Heart right ventricle (tissue), 16 donors: ENCODE measurements around the gene NADSYN1. TPM values are rescaled to one million over a fixed set of nuclear protein-coding genes. Genes with fewer than 3 reads are reported as not detected.

ENCODE experiments used
- ATAC-seq, 8 donors: fragments of 200-7000 bp; cut with Tn5 transposase; one replicate each; pipeline ENCODE4 v1.9.1; 2020; ENCODE audit warnings: mild to moderate bottlenecking in 8 of 8, moderate library complexity in 8 of 8, moderate number of reproducible peaks in 1 of 8
- DNase-seq, 2 donors: peaks; one replicate each; pipeline ENCODE4 v3.0.0-alpha.2; 2020
- H3K27ac ChIP-seq, 10 donors: fragments of 200-600 bp; sonication (generic) in 2 of 10; one replicate each; pipeline versions ENCODE4 v1.5.0 to v1.8.0; 2020 to 2022; ENCODE audit warnings: mild to moderate bottlenecking in 3 of 10
- H3K27me3 ChIP-seq, 7 donors: fragments of 200-600 bp; one replicate each; pipeline ENCODE4 v1.8.0; 2021 to 2022; ENCODE audit warnings: mild to moderate bottlenecking in 2 of 7
- H3K36me3 ChIP-seq, 9 donors: fragments of 200-600 bp; sonication (generic) in 1 of 9; one replicate each; pipeline versions ENCODE4 v1.5.0 to v1.8.0; 2020 to 2022; ENCODE audit warnings: mild to moderate bottlenecking in 2 of 9
- H3K4me1 ChIP-seq, 9 donors: fragments of 200-600 bp; sonication (generic) in 1 of 9; one replicate each; pipeline versions ENCODE4 v1.5.0 to v1.8.0; 2020 to 2022; ENCODE audit warnings: mild to moderate bottlenecking in 4 of 9
- H3K4me3 ChIP-seq, 10 donors: fragments of 200-600 bp; sonication (generic) in 2 of 10; one replicate each; pipeline versions ENCODE4 v1.5.0 to v1.8.0; 2020 to 2022; ENCODE audit warnings: mild to moderate bottlenecking in 7 of 10, moderate library complexity in 2 of 10
- H3K9me3 ChIP-seq, 11 donors: fragments of 200-600 bp in 10 of 11; sonication (generic) in 2 of 11; one replicate each; pipeline versions ENCODE4 v1.5.0 to v1.8.0; 2013 to 2022; ENCODE audit warnings: mild to moderate bottlenecking in 2 of 11, control low read depth in 1 of 11, moderate library complexity in 1 of 11
- WGBS, 2 donors: extraction: QIAGEN DNeasy Blood & Tissue Kit; methylation state at CpG; one replicate each; pipeline ENCODE4 v1.1.7; 2013; ENCODE audit warnings: inconsistent platforms in 1 of 2; 5-methylcytosine and 5-hydroxymethylcytosine counted together
- intact Hi-C, 10 donors: fragments of 100-400 bp; cut with DNase I; formaldehyde crosslinking; loops; one replicate each; pipeline versions ENCODE4 v1.11.1 to v1.14.2; 2022
- polyA plus RNA-seq, 2 donors: library from polyadenylated mRNA; stranded (reverse); fragments of 200-250 nt; gene quantifications; one replicate each; pipeline ENCODE4 v1.2.3, GENCODE V29; 2013
- total RNA-seq, 10 donors: library from RNA; stranded (reverse); fragmentation: NEBNext Ultra II Directional in 3 of 10; extraction: Animal tissue kit (Norgen Biotek cat#: 25700) in 3 of 10; gene quantifications; one replicate each; pipeline versions ENCODE4 v1.2.1 to v1.2.4, GENCODE V29; 2021 to 2023
- TF ChIP-seq, protein P1 (sequence below), 9 donors: fragments of 200-600 bp; sonication (generic) in 2 of 9; IDR thresholded peaks; one replicate each; pipeline versions ENCODE4 v1.5.0 to v1.8.0; 2021 to 2022; ENCODE audit warnings: antibody characterized with exemption in 9 of 9, mild to moderate bottlenecking in 5 of 9, moderate library complexity in 1 of 9
- donor health status: Arrhythmogenic right ventricular cardiomyopathy.
- donor health status: ischemic (EF 13 %, LVEDD 7.1; RV severe dilation, severe dysfunction).
- donor health status: healthy with polysubstance abuse.
- donor health status: DM: no; HTN: yes; CAD: no.
- donor health status: DM: no; HTN: no; CAD: no.
- donor health status: ischemic (EF 25% LVEDD 6.9; RV normal size, moderate dysfunction).
- donor health status: ischemic (EF 25% LVEDD 5.7; RV mildly dilated, moderate dysfunction).
- donor health status: healthy.
- donor health status: DM: yes; HTN: yes; CAD: no.
- donor health status: Ischemic cardiomyopathy.
- donor health status: ischemic (EF 35%, LVEDD 5.7; RV mildly dilated, moderate dysfunction).
- donor health status: nonischemic (EF 11% LVEDD 7.7; RV severe dilation, severe dysfunction).
- donor health status: DM: yes; HTN: yes; CAD: no.
- donor health status: PGD.
- donor health status: ischemic (EF 29% LVEDD 5.4; RV normal size, mild dysfunction).
- donor health status: nonischemic (EF 23%, LVEDD 6.1; RV moderate dilation, normal function).

The NADSYN1 gene
- total and polyA plus RNA-seq, 12 donors, result 13.4 to 32.0 (median 16.9) TPM

- Histone ChIP-seq H3K36me3 (peaks cover 0 to 80% (median 41%) of the 10 kb centered on the region in 9 donors), H3K4me3 (no peak overlapping the region), H3K4me1 (peaks cover 0 to 5% (median 0%) of the 10 kb centered on the region in 9 donors), H3K27ac (no peak overlapping the region), H3K27me3 (no peaks in the 10 kb centered on the region), H3K9me3 (no peaks in the 10 kb centered on the region)
- intact Hi-C loops, result no loop called here
- ATAC-seq, result no peak
- DNase-seq, result no peak
- 97 to 98% methylated on average over 14 of the region's 14 CpGs for WGBS, 2 donors
- TF ChIP-seq, protein P1, sequence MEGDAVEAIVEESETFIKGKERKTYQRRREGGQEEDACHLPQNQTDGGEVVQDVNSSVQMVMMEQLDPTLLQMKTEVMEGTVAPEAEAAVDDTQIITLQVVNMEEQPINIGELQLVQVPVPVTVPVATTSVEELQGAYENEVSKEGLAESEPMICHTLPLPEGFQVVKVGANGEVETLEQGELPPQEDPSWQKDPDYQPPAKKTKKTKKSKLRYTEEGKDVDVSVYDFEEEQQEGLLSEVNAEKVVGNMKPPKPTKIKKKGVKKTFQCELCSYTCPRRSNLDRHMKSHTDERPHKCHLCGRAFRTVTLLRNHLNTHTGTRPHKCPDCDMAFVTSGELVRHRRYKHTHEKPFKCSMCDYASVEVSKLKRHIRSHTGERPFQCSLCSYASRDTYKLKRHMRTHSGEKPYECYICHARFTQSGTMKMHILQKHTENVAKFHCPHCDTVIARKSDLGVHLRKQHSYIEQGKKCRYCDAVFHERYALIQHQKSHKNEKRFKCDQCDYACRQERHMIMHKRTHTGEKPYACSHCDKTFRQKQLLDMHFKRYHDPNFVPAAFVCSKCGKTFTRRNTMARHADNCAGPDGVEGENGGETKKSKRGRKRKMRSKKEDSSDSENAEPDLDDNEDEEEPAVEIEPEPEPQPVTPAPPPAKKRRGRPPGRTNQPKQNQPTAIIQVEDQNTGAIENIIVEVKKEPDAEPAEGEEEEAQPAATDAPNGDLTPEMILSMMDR (IDR thresholded peaks at IDR 0.05), result no peak
Observed at GRCh38 chr11:71473793-71474080, 20.7 kb downstream of the NADSYN1 start.

DNA sequence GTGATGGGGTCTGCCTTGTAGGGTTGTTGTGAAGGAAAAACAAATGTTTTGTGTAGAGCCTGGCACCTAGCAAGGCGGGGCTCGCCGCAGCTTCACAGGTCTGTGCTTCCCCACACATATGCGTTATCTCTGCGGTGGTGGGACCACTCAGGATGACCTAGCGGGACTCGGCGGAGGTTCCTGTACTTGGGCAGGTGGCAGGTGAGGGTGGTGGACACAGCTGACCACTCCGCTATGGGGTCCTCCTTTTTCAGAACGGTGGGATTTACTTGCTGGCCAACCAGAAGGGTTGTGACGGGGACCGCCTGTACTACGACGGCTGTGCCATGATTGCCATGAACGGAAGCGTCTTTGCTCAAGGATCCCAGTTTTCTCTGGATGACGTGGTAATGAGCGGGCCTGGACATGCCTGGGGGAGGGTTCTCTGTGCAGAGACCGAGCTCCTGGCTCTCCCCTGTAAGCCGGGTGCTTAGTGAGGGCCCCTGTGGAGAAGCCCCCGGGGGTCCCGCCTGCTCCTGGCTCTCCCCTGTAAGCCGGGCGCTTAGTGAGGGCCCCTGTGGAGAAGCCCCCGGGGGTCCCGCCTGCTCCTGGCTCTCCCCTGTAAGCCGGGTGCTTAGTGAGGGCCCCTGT, 21.3 kb downstream of the NADSYN1 start:
- 97% methylated on average over 27 of the region's 27 CpGs for WGBS, 2 donors
- Histone ChIP-seq H3K27ac (no peak overlapping the region), H3K36me3 (peaks cover 0 to 85% (median 46%) of the 10 kb centered on the region in 9 donors), H3K4me1 (peaks cover 0 to 5% (median 0%) of the 10 kb centered on the region in 9 donors), H3K9me3 (no peaks in the 10 kb centered on the region), H3K4me3 (no peak overlapping the region), H3K27me3 (no peaks in the 10 kb centered on the region)
- TF ChIP-seq, protein P1 (IDR thresholded peaks at IDR 0.05), result no peak
- DNase-seq, result no peak
- no peak for ATAC-seq
- intact Hi-C loops, result no loop called here

- peaks cover 0 to 92% (median 48%) of the 10 kb centered on the region in 9 donors for H3K36me3 ChIP-seq
- no peak for DNase-seq
Observed at GRCh38 chr11:71474771-71475483, 21.9 kb downstream of the NADSYN1 start.

DNA sequence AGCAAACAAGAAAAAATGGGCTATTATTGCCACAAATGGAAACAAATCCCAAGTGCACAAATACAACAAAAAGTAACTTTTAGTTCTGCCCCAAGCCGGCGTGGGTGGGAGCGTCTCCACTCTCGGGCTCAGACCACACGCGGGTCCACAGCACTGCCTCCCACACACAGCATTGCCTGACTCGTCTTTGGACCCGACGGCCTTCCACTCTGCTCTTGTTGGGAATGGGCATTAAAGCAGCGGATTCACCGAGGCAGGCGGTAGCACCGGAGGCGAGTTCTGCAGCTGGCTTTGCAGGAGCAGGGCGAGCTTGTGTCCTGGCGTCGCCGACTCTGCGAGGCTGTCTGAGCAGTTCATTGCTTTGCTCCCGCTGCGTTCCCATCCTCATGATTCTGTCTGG, 23.0 kb downstream of the NADSYN1 start:
- ATAC-seq, result no peak
- peaks cover 0 to 100% (median 56%) of the 10 kb centered on the region in 9 donors for H3K36me3 ChIP-seq
- DNase-seq, result no peak
- 98% methylated on average over 21 of the region's 21 CpGs for WGBS, 2 donors
- intact Hi-C loops, result no loop called here
- no peaks in the 10 kb centered on the region for H3K9me3 ChIP-seq
- peaks cover 0 to 5% (median 0%) of the 10 kb centered on the region in 9 donors for H3K4me1 ChIP-seq
- no peak overlapping the region for H3K27ac ChIP-seq
- H3K4me3 ChIP-seq, result no peak overlapping the region
- H3K27me3 ChIP-seq, result no peaks in the 10 kb centered on the region
- TF ChIP-seq, protein P1 (IDR thresholded peaks at IDR 0.05), result no peak

More at GRCh38 chr11:71474771-71475483, 21.9 kb downstream of the NADSYN1 start:
- ATAC-seq, result no peak
- H3K9me3 ChIP-seq, result no peaks in the 10 kb centered on the region
- intact Hi-C loops, result no loop called here
- 93 to 94% methylated on average over 26 of the region's 26 CpGs for WGBS, 2 donors
- H3K4me3 ChIP-seq, result no peak overlapping the region
- TF ChIP-seq, protein P1 (IDR thresholded peaks at IDR 0.05), result no peak
- no peak overlapping the region for H3K27ac ChIP-seq
- H3K4me1 ChIP-seq, result peaks cover 0 to 5% (median 0%) of the 10 kb centered on the region in 9 donors
- no peaks in the 10 kb centered on the region for H3K27me3 ChIP-seq
